ENCODE data around the gene SORCS3.

- no peak for TF ChIP-seq CTCF (conservative IDR thresholded peaks at IDR 0.05)
- TF ChIP-seq EZH2 (IDR thresholded peaks at IDR 0.05; ENCODE audit: low read depth) = no peak
These were observed 132.0 kb downstream of the SORCS3 start for GRCh38 chr10:104773105-104773504.
